K562 (cell line): ENCODE data around the gene ZSWIM4. TPM values are rescaled to one million over a fixed set of nuclear protein-coding genes. Genes with fewer than 3 reads are reported as not detected.

Source experiments
- BRD9 ChIP-seq: fragments of 450-650 bp; IDR thresholded peaks from 2 replicates; pipeline ENCODE4 v1.6.1; 2018; ENCODE audit warnings: low read depth; ENCODE audit not compliant: partially characterized antibody
- COPS2 ChIP-seq: fragments of 450-650 bp; conservative IDR thresholded peaks from 2 replicates; pipeline ENCODE4 v1.6.1; 2016; ENCODE audit warnings: mild to moderate bottlenecking, moderate library complexity
- KLF1 ChIP-seq: fragments of 450-650 bp; IDR thresholded peaks from 2 replicates; pipeline ENCODE4 v1.6.1; 2016; ENCODE audit warnings: missing genetic modification characterization, missing compliant biosample characterization
- NELFE ChIP-seq: IDR thresholded peaks from 2 replicates; pipeline ENCODE4 v1.6.1; 2011; ENCODE audit warnings: mild to moderate bottlenecking; ENCODE audit not compliant: insufficient read depth, insufficient read length
- NRF1 ChIP-seq, 2 experiments: fragments of 450-650 bp; IDR thresholded peaks in 1 of 2; conservative IDR thresholded peaks in 1 of 2; 2 replicates each; pipeline ENCODE4 v1.6.1; 2014; ENCODE audit warnings: mild to moderate bottlenecking in 2 of 2
- SNRNP70 ChIP-seq: fragments of 200-400 bp; formaldehyde crosslinking; optimal IDR thresholded peaks from 2 replicates; pipeline ENCODE3; 2017; ENCODE audit warnings: low read depth, low read length
- TCFL5 ChIP-seq: fragments of 250-450 bp; sonication (Bioruptor Pico); conservative IDR thresholded peaks from 2 replicates; pipeline ENCODE4 v1.6.1; 2021; ENCODE audit warnings: mild to moderate bottlenecking, moderate library complexity, matching md5 sums
- TFAM ChIP-seq: fragments of 250-450 bp; sonication (Bioruptor Pico); conservative IDR thresholded peaks from 2 replicates; pipeline ENCODE4 v1.5.0; 2021; ENCODE audit warnings: mild to moderate bottlenecking, moderate library complexity
- TRIM28 ChIP-seq: fragments of 450-650 bp; IDR thresholded peaks from 2 replicates; pipeline ENCODE4 v1.6.1; 2017
- ZKSCAN3 ChIP-seq: fragments of 250-450 bp; sonication (Bioruptor Pico); IDR thresholded peaks from 2 replicates; pipeline ENCODE4 v1.4.0; 2020
- ZNF354B ChIP-seq: fragments of 250-450 bp; sonication (Bioruptor Pico); IDR thresholded peaks from 2 replicates; pipeline ENCODE4 v1.4.0; 2020
- ZNF695 ChIP-seq: fragments of 450-650 bp; formaldehyde crosslinking; IDR thresholded peaks from 2 replicates; pipeline ENCODE4 v1.4.0; 2020; ENCODE audit warnings: mild to moderate bottlenecking, moderate library complexity
- polyA plus RNA-seq, 8 experiments: library from polyadenylated mRNA; depleted of rRNA in 4 of 8; stranded (reverse) in 5 of 8; unstranded in 3 of 8; fragments of >200 nt; fragmentation: Nextera tagmentation in 2 of 8; fragmentation: Illumina TruSeq in 1 of 8; extraction: Ambion mirVana in 2 of 8; extraction: Trizol in 1 of 8; gene quantifications; 2 replicates each; pipeline versions ENCODE4 v1.2.1 to v1.2.3, GENCODE V29; 2011 to 2014; ENCODE audit warnings: inconsistent platforms in 1 of 8, missing spikeins in 1 of 8
- total RNA-seq, 7 experiments: library from RNA; depleted of rRNA in 6 of 7; stranded (reverse); fragments of >200 nt in 6 of 7; fragmentation: Illumina TruSeq in 2 of 7; extraction: Trizol in 2 of 7; gene quantifications; 2 replicates each; pipeline versions ENCODE4 v1.2.1 to v1.2.3, GENCODE V29; 2011 to 2021; ENCODE audit warnings: low replicate concordance in 1 of 7
- TF ChIP-seq, protein P1 (sequence below): fragments of 450-650 bp; formaldehyde crosslinking; IDR thresholded peaks from 2 replicates; pipeline ENCODE4 v1.4.0; 2022; ENCODE audit warnings: mild to moderate bottlenecking, moderate library complexity
- TF ChIP-seq, protein P2 (sequence below): fragments of 200-400 bp; formaldehyde crosslinking; IDR thresholded peaks from 2 replicates; pipeline ENCODE4 v1.6.1; 2017; ENCODE audit warnings: mild to moderate bottlenecking, low read depth, low read length, moderate library complexity
- TF ChIP-seq, protein P3 (sequence below): fragments of 250-450 bp; sonication (Bioruptor Pico); IDR thresholded peaks from 2 replicates; pipeline ENCODE4 v1.5.0; 2021
- TF ChIP-seq, protein P4 (sequence below): IDR thresholded peaks from 2 replicates; pipeline ENCODE4 v1.6.1; 2012; ENCODE audit warnings: low read depth, low read length, improper control_type of control experiment, borderline replicate concordance
- TF ChIP-seq, protein P5 (sequence below): fragments of 250-450 bp; sonication (Bioruptor Pico); IDR thresholded peaks from 2 replicates; pipeline ENCODE4 v1.4.0; 2020; ENCODE audit warnings: mild to moderate bottlenecking
- TF ChIP-seq, protein P6 (sequence below): fragments of 250-450 bp; sonication (Bioruptor Pico); IDR thresholded peaks from 2 replicates; pipeline ENCODE4 v1.8.0; 2021; ENCODE audit warnings: borderline replicate concordance, mild to moderate bottlenecking, moderate library complexity; ENCODE audit not compliant: poor library complexity, severe bottlenecking

The ZSWIM4 gene
- total and polyA plus RNA-seq, 9 of the 15 experiments (the other 6 are each of a cell fraction or from before 2014, with no cell fraction given), result 0.25 to 3.7 (median 0.79) TPM; not detected in 2

DNA sequence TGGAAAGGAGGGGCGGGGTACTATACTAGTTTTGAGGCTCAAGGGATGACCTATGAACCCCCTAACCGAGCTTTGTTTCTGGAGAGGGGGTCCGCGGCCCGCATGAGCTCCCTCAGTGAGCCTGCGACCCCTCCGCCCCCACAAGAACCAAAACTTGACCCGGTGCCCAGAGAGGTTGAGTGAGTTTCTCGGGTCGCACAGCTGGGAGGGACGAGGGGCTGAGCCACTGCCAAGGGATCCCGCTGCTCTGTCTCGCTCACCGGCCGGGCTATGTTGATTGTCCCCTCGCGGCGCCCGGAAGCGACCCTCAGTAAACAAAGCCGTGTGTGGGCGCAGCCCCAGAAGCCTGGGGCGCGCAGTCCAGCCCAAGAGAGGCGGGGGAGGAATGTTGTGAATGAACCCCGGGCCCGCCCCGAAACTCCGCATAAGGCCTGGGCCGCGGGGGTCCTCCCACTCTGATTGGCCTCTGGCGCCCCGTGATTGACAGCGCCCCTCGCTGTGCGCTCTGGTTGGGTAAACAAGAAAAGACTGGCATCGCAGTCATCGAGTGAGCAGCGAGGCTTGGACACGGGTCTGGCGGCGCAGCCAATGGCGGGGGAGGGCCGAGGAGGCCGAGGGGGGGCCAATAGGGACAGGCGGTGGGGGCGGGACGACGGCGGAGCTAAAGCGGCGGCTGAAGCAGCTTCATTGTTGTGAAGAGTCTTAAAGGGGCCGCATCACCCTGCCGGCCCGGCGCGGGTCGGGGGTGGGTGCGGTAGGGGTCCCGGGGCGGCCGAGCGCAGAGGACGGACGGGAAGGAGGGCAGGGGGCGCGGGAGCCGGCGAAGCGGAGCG, at the start of gene ZSWIM4 (continued):
- TF ChIP-seq SNRNP70 (no peak), BRD9 (peak; percentile 82), KLF1 (peak; percentile 59; the same call in 1 of the 2 replicates), TRIM28 (no peak), ZNF354B (no peak), NRF1 (conservative IDR thresholded peaks at IDR 0.05 in 1 of 2, IDR thresholded peaks at IDR 0.05 in 1 of 2) (peak; percentile 73 to 77), TCFL5 (CRISPR knock-in tag) (no peak), TFAM (CRISPR knock-in tag) (no peak), NELFE (no peak), COPS2 (no peak), ZKSCAN3 (CRISPR knock-in tag) (no peak), ZNF695 (CRISPR knock-in tag) (no peak)
- TF ChIP-seq, protein P1, sequence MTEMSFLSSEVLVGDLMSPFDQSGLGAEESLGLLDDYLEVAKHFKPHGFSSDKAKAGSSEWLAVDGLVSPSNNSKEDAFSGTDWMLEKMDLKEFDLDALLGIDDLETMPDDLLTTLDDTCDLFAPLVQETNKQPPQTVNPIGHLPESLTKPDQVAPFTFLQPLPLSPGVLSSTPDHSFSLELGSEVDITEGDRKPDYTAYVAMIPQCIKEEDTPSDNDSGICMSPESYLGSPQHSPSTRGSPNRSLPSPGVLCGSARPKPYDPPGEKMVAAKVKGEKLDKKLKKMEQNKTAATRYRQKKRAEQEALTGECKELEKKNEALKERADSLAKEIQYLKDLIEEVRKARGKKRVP (CRISPR knock-in tag), result 0 out of 2 replicates have a peak, but pooled peaks have one; percentile 14
- TF ChIP-seq, protein P2, sequence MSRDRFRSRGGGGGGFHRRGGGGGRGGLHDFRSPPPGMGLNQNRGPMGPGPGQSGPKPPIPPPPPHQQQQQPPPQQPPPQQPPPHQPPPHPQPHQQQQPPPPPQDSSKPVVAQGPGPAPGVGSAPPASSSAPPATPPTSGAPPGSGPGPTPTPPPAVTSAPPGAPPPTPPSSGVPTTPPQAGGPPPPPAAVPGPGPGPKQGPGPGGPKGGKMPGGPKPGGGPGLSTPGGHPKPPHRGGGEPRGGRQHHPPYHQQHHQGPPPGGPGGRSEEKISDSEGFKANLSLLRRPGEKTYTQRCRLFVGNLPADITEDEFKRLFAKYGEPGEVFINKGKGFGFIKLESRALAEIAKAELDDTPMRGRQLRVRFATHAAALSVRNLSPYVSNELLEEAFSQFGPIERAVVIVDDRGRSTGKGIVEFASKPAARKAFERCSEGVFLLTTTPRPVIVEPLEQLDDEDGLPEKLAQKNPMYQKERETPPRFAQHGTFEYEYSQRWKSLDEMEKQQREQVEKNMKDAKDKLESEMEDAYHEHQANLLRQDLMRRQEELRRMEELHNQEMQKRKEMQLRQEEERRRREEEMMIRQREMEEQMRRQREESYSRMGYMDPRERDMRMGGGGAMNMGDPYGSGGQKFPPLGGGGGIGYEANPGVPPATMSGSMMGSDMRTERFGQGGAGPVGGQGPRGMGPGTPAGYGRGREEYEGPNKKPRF, result no peak
- TF ChIP-seq, protein P3, sequence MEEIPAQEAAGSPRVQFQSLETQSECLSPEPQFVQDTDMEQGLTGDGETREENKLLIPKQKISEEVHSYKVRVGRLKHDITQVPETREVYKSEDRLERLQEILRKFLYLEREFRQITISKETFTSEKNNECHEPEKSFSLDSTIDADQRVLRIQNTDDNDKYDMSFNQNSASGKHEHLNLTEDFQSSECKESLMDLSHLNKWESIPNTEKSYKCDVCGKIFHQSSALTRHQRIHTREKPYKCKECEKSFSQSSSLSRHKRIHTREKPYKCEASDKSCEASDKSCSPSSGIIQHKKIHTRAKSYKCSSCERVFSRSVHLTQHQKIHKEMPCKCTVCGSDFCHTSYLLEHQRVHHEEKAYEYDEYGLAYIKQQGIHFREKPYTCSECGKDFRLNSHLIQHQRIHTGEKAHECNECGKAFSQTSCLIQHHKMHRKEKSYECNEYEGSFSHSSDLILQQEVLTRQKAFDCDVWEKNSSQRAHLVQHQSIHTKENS (CRISPR knock-in tag), result no peak
- TF ChIP-seq, protein P4, sequence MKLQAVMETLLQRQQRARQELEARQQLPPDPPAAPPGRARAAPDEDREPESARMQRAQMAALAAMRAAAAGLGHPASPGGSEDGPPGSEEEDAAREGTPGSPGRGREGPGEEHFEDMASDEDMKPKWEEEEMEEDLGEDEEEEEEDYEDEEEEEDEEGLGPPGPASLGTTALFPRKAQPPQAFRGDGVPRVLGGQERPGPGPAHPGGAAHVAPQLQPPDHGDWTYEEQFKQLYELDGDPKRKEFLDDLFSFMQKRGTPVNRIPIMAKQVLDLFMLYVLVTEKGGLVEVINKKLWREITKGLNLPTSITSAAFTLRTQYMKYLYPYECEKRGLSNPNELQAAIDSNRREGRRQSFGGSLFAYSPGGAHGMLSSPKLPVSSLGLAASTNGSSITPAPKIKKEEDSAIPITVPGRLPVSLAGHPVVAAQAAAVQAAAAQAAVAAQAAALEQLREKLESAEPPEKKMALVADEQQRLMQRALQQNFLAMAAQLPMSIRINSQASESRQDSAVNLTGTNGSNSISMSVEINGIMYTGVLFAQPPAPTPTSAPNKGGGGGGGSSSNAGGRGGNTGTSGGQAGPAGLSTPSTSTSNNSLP, result peak; percentile 83; the same call in 1 of the 2 replicates
- TF ChIP-seq, protein P5, sequence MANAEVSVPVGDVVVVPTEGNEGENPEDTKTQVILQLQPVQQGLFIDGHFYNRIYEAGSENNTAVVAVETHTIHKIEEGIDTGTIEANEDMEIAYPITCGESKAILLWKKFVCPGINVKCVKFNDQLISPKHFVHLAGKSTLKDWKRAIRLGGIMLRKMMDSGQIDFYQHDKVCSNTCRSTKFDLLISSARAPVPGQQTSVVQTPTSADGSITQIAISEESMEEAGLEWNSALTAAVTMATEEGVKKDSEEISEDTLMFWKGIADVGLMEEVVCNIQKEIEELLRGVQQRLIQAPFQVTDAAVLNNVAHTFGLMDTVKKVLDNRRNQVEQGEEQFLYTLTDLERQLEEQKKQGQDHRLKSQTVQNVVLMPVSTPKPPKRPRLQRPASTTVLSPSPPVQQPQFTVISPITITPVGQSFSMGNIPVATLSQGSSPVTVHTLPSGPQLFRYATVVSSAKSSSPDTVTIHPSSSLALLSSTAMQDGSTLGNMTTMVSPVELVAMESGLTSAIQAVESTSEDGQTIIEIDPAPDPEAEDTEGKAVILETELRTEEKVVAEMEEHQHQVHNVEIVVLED (CRISPR knock-in tag), result 0 out of 2 replicates have a peak, but pooled peaks have one; percentile 2
- TF ChIP-seq, protein P6, sequence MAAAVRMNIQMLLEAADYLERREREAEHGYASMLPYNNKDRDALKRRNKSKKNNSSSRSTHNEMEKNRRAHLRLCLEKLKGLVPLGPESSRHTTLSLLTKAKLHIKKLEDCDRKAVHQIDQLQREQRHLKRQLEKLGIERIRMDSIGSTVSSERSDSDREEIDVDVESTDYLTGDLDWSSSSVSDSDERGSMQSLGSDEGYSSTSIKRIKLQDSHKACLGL (CRISPR knock-in tag), result no peak
